Astrocyte of the cerebellum (primary cell): Measurements from ENCODE around the gene SLC4A1AP.

Experiments used
- DNase-seq: peaks from one replicate; pipeline ENCODE4 v3.0.0-alpha.2; 2011; ENCODE audit warnings: low read depth
- H3K4me3 ChIP-seq: 2 replicates; pipeline ENCODE4 v1.5.1; 2011; ENCODE audit warnings: mild to moderate bottlenecking, low read depth, low read length, moderate library complexity
- CTCF ChIP-seq: IDR thresholded peaks from 2 replicates; pipeline ENCODE4 v1.5.1; 2012; ENCODE audit warnings: low read length, low read depth, moderate library complexity, mild to moderate bottlenecking; ENCODE audit errors: missing control alignments
- in situ Hi-C: cut with HindIII; loops from 2 replicates; pipeline ENCODE4 v1.10.0; 2017; ENCODE audit warnings: low sequenced_read_pairs

Gene SLC4A1AP

DNA sequence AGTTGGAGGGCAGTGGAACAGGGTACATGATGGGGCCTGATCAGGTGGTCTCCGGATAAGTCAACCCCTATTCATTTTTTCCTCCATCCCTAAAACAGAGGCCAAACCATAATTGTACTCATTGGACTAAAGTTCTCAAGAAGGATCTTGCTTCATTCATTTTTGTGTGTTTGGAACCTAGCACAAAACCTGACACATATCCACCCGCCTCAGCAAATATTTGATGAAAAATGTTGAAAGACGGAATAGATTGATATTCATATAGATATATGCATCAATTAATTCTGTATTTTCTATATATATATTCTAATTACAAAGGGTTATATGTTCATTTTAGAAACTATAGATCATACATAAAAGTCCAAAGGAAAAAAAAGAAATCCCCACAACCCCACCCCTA lies 21.9 kb downstream of the SLC4A1AP start:
- DNase-seq, result no peak
- in situ Hi-C loops, result no loop called here
- TF ChIP-seq CTCF, result no peak
- H3K4me3 ChIP-seq, result no peak overlapping the region

DNA sequence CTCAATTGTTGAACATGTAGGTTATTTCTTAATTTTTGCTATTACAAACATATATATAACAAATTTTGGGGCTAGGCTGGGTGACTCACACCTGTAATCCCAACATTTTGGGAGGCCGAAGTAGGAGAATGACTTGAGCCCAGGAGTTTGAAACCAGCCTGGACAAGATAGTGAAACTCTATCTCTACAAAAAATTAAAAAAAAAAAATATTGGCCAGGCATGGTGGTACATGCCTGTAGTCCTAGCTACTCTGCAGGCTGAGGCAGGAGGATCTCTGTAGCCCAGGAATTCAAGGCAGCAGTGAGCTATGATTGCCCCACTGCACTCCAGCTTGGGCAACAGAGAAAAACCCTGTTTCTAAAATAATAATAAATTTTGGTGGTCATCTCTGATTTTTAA lies 23.5 kb downstream of the SLC4A1AP start:
- no peak overlapping the region for H3K4me3 ChIP-seq
- TF ChIP-seq CTCF, result no peak
- in situ Hi-C loops, result no loop called here
- no peak for DNase-seq

GRCh38 chr2:27689424-27689823 lies 25.7 kb downstream of the SLC4A1AP start:
- no peak overlapping the region for H3K4me3 ChIP-seq
- no peak for DNase-seq
- in situ Hi-C loops, result no loop called here
- no peak for TF ChIP-seq CTCF

GRCh38 chr2:27690052-27690451 lies 26.4 kb downstream of the SLC4A1AP start:
- H3K4me3 ChIP-seq, result no peak overlapping the region
- DNase-seq, result no peak
- TF ChIP-seq CTCF, result no peak
- in situ Hi-C loops, result no loop called here

GRCh38 chr2:27697660-27698059 lies 34.0 kb downstream of the SLC4A1AP start:
- TF ChIP-seq CTCF, result no peak
- no peak overlapping the region for H3K4me3 ChIP-seq
- no peak for DNase-seq
- in situ Hi-C loops, result no loop called here

GRCh38 chr2:27701676-27702075 lies 38.0 kb downstream of the SLC4A1AP start:
- in situ Hi-C loops, result no loop called here
- H3K4me3 ChIP-seq, result no peak overlapping the region
- TF ChIP-seq CTCF, result no peak
- DNase-seq, result peak; percentile 50

DNA sequence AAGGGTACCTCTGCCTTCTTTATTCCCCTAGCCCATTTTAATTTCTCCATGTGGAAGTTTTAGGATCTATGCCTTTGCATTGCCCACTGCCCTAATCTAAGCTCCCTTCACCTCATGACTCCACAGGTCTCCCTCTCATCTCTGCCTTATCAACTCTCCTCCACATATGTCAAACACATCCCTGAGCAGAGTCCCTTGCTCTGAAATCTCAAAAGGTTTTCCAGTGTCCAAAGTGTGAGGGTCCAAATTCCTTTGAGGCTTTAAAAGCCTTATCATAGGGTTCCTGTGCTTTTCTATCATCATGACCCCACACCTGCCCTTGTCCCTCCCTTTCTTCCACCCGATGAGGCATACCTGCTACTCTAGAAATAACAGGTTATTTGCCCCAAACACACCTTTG lies 38.6 kb downstream of the SLC4A1AP start:
- TF ChIP-seq CTCF, result no peak

More for the DNA sequence above, 38.6 kb downstream of the SLC4A1AP start:
- H3K4me3 ChIP-seq, result no peak overlapping the region
- in situ Hi-C loops, result no loop called here
- DNase-seq, result no peak
